ENCODE data around the gene GRPEL1. TPM values are rescaled to one million over a fixed set of nuclear protein-coding genes. Genes with fewer than 3 reads are reported as not detected.

Gene GRPEL1
- total and polyA plus RNA-seq, 10 of the 15 experiments (the other 5 are each of a cell fraction or from before 2014, with no cell fraction given): 30.8 to 119 (median 67.6) TPM

DNA sequence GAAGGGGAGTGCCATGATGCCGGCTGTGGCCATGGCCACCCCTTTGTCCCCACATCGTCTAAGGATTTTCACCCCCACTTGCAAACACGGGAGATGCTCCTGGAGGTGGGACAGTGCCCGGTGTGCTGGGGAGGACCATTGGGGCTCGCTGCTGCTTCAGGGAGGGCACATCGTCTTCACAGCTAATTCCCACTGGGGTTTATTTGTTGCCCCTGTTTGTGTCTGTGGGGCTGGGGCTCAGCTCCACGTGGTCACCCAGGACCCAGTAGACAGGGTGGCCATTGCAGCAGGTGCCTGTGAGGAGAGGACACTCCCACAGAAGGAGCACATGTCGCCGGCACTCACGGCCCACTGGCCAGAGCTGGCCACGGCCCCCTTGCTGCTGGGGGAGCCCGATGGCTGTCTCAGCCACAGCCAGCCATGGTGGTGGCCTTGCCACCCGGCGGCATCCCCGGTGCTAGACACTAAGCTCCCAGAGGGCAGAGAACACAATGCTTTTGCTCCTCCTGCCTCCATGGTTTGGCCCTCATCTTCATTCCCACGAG, 27.8 kb upstream of the GRPEL1 start:
- in situ Hi-C loops (cut with MboI): no loop called here
- SMC1A ChIA-PET (ENCODE audit: uncharacterized antibody, unreplicated experiment): no interaction called here

More for the DNA sequence above, 27.8 kb upstream of the GRPEL1 start:
- ChIA-PET RAD21 (ENCODE audit: unreplicated experiment) (no interaction called here), CTCF (no interaction called here), POLR2A (no interaction called here)
- Histone ChIP-seq H4K20me1 (ENCODE audit: control insufficient read depth, insufficient read depth) (no peaks in the 10 kb centered on the region), H3K4me3 (no peak overlapping the region), H3K9me3 (replicated peaks; ENCODE audit: control insufficient read depth, insufficient read depth, low read length) (no peaks in the 10 kb centered on the region), H3K4me1 (ENCODE audit: control insufficient read depth, insufficient read depth, low read length) (no peaks in the 10 kb centered on the region), H3K27ac (ENCODE audit: control insufficient read depth, insufficient read depth) (no peak overlapping the region), H2AFZ (ENCODE audit: control insufficient read depth, low read depth, low read length) (no peak overlapping the region), H3K9ac (ENCODE audit: control insufficient read depth, insufficient read depth, low read length) (no peak overlapping the region), H3K4me2 (ENCODE audit: control insufficient read depth, insufficient read depth) (no peak overlapping the region), H3K79me2 (ENCODE audit: control insufficient read depth, insufficient read depth, low read length) (no peaks in the 10 kb centered on the region), H3K36me3 (ENCODE audit: control insufficient read depth in 2 of 2, insufficient read depth in 2 of 2, low read length in 1 of 2) (no peaks in the 10 kb centered on the region), H3K27me3 (replicated peaks in 1 of 2; ENCODE audit: control insufficient read depth in 2 of 2, insufficient read depth in 2 of 2, low read length in 1 of 2) (peaks cover 0 to 4% of the 10 kb centered on the region in 2 experiments; a peak in 2 of 4 replicates)
- intact Hi-C loops (cut with micrococcal nuclease; ENCODE audit: unreplicated experiment): no loop called here
- no TSS peak for BruUV-seq (replicated peaks)
- DNase-seq (ENCODE audit: low read depth, low spot score): no peak
- WGBS (ENCODE audit: insufficient coverage, insufficient replicate concordance, low lambda C conversion rate, missing lambda C conversion rate): 42% methylated on average over 16 of the region's 16 CpGs
- TF ChIP-seq ASH2L (IDR thresholded peaks at IDR 0.05; ENCODE audit: borderline replicate concordance, low read depth) (no peak), POLR2AphosphoS5 (IDR thresholded peaks at IDR 0.05; ENCODE audit: low read length) (no peak), EED (IDR thresholded peaks at IDR 0.05; ENCODE audit: low read depth) (no peak), YBX1 (IDR thresholded peaks at IDR 0.05) (no peak), RELA (IDR thresholded peaks at IDR 0.05; ENCODE audit: borderline replicate concordance, partially characterized antibody) (no peak), JUND (IDR thresholded peaks at IDR 0.05; ENCODE audit: low read depth, low read length) (no peak), CEBPB (IDR thresholded peaks at IDR 0.05; ENCODE audit: borderline replicate concordance in 1 of 2, low read depth in 2 of 2, low read length in 2 of 2) (no peak), SMAD5 (IDR thresholded peaks at IDR 0.05; ENCODE audit: low read depth) (no peak), SMARCA5 (IDR thresholded peaks at IDR 0.05) (no peak), BHLHE40 (IDR thresholded peaks at IDR 0.05; ENCODE audit: borderline replicate concordance in 1 of 2, low read depth in 2 of 2, low read length in 1 of 2) (no peak), CHD4 (IDR thresholded peaks at IDR 0.05) (no peak)
- TF ChIP-seq, protein P1, sequence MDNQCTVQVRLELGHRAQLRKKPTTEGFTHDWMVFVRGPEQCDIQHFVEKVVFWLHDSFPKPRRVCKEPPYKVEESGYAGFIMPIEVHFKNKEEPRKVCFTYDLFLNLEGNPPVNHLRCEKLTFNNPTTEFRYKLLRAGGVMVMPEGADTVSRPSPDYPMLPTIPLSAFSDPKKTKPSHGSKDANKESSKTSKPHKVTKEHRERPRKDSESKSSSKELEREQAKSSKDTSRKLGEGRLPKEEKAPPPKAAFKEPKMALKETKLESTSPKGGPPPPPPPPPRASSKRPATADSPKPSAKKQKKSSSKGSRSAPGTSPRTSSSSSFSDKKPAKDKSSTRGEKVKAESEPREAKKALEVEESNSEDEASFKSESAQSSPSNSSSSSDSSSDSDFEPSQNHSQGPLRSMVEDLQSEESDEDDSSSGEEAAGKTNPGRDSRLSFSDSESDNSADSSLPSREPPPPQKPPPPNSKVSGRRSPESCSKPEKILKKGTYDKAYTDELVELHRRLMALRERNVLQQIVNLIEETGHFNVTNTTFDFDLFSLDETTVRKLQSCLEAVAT (IDR thresholded peaks at IDR 0.05): no peak
- TF ChIP-seq, protein P2, sequence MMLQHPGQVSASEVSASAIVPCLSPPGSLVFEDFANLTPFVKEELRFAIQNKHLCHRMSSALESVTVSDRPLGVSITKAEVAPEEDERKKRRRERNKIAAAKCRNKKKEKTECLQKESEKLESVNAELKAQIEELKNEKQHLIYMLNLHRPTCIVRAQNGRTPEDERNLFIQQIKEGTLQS (IDR thresholded peaks at IDR 0.05; ENCODE audit: borderline replicate concordance, extremely low read depth, low read depth, low read length): no peak
- TF ChIP-seq, protein P3, sequence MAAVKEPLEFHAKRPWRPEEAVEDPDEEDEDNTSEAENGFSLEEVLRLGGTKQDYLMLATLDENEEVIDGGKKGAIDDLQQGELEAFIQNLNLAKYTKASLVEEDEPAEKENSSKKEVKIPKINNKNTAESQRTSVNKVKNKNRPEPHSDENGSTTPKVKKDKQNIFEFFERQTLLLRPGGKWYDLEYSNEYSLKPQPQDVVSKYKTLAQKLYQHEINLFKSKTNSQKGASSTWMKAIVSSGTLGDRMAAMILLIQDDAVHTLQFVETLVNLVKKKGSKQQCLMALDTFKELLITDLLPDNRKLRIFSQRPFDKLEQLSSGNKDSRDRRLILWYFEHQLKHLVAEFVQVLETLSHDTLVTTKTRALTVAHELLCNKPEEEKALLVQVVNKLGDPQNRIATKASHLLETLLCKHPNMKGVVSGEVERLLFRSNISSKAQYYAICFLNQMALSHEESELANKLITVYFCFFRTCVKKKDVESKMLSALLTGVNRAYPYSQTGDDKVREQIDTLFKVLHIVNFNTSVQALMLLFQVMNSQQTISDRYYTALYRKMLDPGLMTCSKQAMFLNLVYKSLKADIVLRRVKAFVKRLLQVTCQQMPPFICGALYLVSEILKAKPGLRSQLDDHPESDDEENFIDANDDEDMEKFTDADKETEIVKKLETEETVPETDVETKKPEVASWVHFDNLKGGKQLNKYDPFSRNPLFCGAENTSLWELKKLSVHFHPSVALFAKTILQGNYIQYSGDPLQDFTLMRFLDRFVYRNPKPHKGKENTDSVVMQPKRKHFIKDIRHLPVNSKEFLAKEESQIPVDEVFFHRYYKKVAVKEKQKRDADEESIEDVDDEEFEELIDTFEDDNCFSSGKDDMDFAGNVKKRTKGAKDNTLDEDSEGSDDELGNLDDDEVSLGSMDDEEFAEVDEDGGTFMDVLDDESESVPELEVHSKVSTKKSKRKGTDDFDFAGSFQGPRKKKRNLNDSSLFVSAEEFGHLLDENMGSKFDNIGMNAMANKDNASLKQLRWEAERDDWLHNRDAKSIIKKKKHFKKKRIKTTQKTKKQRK (IDR thresholded peaks at IDR 0.05; ENCODE audit: low read depth, low read length): no peak
- FAIRE-seq: no peak
- ATAC-seq: no peak
